Keratinocyte (primary cell): Measurements from ENCODE around the gene C1QTNF3. TPM values are rescaled to one million over a fixed set of nuclear protein-coding genes. Genes with fewer than 3 reads are reported as not detected.

Experiments used
- DNase-seq: peaks from one replicate; pipeline ENCODE4 v3.0.0-alpha.2; 2011; ENCODE audit warnings: low read depth, missing footprints, low spot score
- FAIRE-seq: peaks from 2 replicates; lab custom pipeline; 2011; peaks lifted over from hg19 to GRCh38; lab: Jason Lieb, UNC
- H2AFZ ChIP-seq: 2 replicates; pipeline ENCODE4 v1.6.0; 2012; ENCODE audit warnings: low read length, control low read depth, inconsistent platforms; ENCODE audit not compliant: control insufficient read depth
- H3K27ac ChIP-seq: 2 replicates; pipeline ENCODE4 v1.5.1; 2011; ENCODE audit warnings: low read length; ENCODE audit not compliant: control insufficient read depth, insufficient read depth
- H3K27me3 ChIP-seq: 3 replicates; pipeline ENCODE4 v1.6.0; 2011; ENCODE audit warnings: low read length; ENCODE audit not compliant: control insufficient read depth, insufficient read depth; ENCODE audit errors: extremely low read depth
- H3K36me3 ChIP-seq, 2 experiments: 2 replicates in 1 of 2; 3 replicates in 1 of 2; pipeline ENCODE4 v1.5.1; 2011; ENCODE audit warnings: low read length in 2 of 2, mild to moderate bottlenecking in 1 of 2; ENCODE audit not compliant: control insufficient read depth in 2 of 2, insufficient read depth in 2 of 2; ENCODE audit errors: extremely low read depth in 1 of 2
- H3K4me1 ChIP-seq: 3 replicates; pipeline ENCODE4 v1.5.1; 2011; ENCODE audit warnings: low read length; ENCODE audit not compliant: control insufficient read depth, insufficient read depth; ENCODE audit errors: extremely low read depth
- H3K4me2 ChIP-seq: 3 replicates; pipeline ENCODE4 v1.6.0; 2011; ENCODE audit warnings: low read depth, low read length; ENCODE audit not compliant: control insufficient read depth, insufficient read depth; ENCODE audit errors: extremely low read depth
- H3K4me3 ChIP-seq, 3 experiments: fragments of 200-600 bp in 1 of 3; sonication (generic) in 1 of 3; 2 replicates in 2 of 3; 3 replicates in 1 of 3; pipeline ENCODE4 v1.5.1; 2011 to 2016; ENCODE audit warnings: low read length in 3 of 3, mild to moderate bottlenecking in 3 of 3, control low read depth in 2 of 3, inconsistent platforms in 1 of 3, low read depth in 1 of 3, mixed read lengths in 1 of 3, mixed run types in 1 of 3, moderate library complexity in 1 of 3; ENCODE audit not compliant: control insufficient read depth in 2 of 3, insufficient read depth in 2 of 3; ENCODE audit errors: extremely low read depth in 1 of 3
- H3K79me2 ChIP-seq: 2 replicates; pipeline ENCODE4 v1.6.0; 2012; ENCODE audit warnings: low read length; ENCODE audit not compliant: control insufficient read depth, insufficient read depth
- H3K9ac ChIP-seq: 3 replicates; pipeline ENCODE4 v1.6.0; 2011; ENCODE audit warnings: low read length; ENCODE audit not compliant: control insufficient read depth, insufficient read depth; ENCODE audit errors: extremely low read depth
- H3K9me1 ChIP-seq: 3 replicates; pipeline ENCODE4 v1.6.0; 2011; ENCODE audit warnings: low read length; ENCODE audit not compliant: control insufficient read depth, insufficient read depth; ENCODE audit errors: extremely low read depth
- H3K9me3 ChIP-seq: 2 replicates; pipeline ENCODE4 v1.5.1; 2012; ENCODE audit warnings: low read depth, low read length; ENCODE audit not compliant: control insufficient read depth
- H4K20me1 ChIP-seq: 3 replicates; pipeline ENCODE4 v1.6.0; 2011; ENCODE audit warnings: low read length; ENCODE audit not compliant: control insufficient read depth, insufficient read depth; ENCODE audit errors: extremely low read depth
- EZH2 ChIP-seq: IDR thresholded peaks from one replicate; pipeline ENCODE4 v1.6.1; 2012; ENCODE audit warnings: inconsistent platforms, mild to moderate bottlenecking, low read length, moderate library complexity
- dilution Hi-C: fragments of 300-500 bp; cut with MboI; formaldehyde crosslinking; loops from one replicate; pipeline ENCODE4 v1.7.0; 2020; ENCODE audit warnings: low sequenced_read_pairs; ENCODE audit not compliant: extremely low pct_ligation_motif_present
- polyA plus RNA-seq, 5 experiments: library from polyadenylated mRNA; depleted of rRNA in 3 of 5; stranded (reverse) in 3 of 5; stranded (forward) in 1 of 5; unstranded in 1 of 5; fragments of >200 nt; gene quantifications; 1 replicate in 1 of 5; 2 replicates in 3 of 5; 3 replicates in 1 of 5; pipeline versions ENCODE4 v1.2.1 to v1.2.3, GENCODE V29; 2011 to 2012; ENCODE audit warnings: missing spikeins in 2 of 5, low read depth in 1 of 5, low replicate concordance in 1 of 5
- TF ChIP-seq, protein P1 (sequence below), 3 experiments: IDR thresholded peaks in 1 of 3; conservative IDR thresholded peaks in 1 of 3; optimal IDR thresholded peaks in 1 of 3; 2 replicates in 2 of 3; 3 replicates in 1 of 3; pipeline versions ENCODE3 to v1.5.1; 2011; ENCODE audit warnings: low read length in 3 of 3, mild to moderate bottlenecking in 3 of 3, moderate library complexity in 2 of 3, control low read depth in 1 of 3, inconsistent platforms in 1 of 3; ENCODE audit not compliant: insufficient read depth in 2 of 3; ENCODE audit errors: extremely low read depth in 1 of 3

Gene C1QTNF3
- polyA plus RNA-seq, 1 donor (not counting 4 experiments of a cell fraction or from before 2014, with no cell fraction given), result 1.0 TPM

DNA sequence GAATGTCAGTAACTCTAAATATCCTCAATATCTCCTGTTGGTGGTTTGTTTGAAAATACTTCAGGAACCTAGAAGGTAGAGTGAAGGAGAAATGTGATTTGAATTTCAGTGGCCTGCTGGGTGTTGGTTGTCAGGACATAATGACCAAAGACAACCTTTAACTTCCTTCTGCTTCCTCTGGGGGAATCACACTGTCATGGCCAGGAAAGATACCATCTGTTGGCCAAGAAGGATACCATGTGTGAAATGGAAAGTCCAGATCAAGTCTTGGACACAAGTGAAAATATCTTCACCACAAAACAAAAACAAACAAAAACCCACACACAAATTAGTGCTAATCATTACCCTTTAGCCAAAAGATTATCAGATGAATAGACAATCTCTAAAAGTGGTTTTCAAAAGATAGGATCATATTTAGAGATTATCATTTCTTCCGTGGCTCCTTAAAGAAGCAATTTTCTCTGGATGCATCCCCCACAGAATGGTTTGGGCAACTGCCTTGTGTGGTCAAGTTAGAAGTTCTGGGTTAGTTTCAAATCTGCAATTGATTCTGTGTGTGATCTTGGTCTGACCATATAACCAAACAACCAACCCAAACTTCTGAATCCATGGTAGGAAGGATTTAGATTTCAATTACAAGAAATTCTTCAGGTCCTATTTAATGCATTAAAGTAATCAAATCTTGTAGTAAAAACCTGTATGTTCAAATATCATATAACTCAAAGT, 1.6 kb downstream of the C1QTNF3 start:
- Histone ChIP-seq H3K27me3 (no peaks in the 10 kb centered on the region), H3K9ac (no peak overlapping the region), H2AFZ (no peak overlapping the region), H3K79me2 (no peaks in the 10 kb centered on the region), H4K20me1 (no peaks in the 10 kb centered on the region), H3K4me2 (no peak overlapping the region), H3K36me3 (no peaks in the 10 kb centered on the region), H3K4me3 (no peak overlapping the region), H3K27ac (no peak overlapping the region), H3K9me3 (no peaks in the 10 kb centered on the region), H3K9me1 (no peaks in the 10 kb centered on the region), H3K4me1 (peaks cover 7% of the 10 kb centered on the region)
- dilution Hi-C loops, result no loop called here
- TF ChIP-seq EZH2, result no peak
- TF ChIP-seq, protein P1, sequence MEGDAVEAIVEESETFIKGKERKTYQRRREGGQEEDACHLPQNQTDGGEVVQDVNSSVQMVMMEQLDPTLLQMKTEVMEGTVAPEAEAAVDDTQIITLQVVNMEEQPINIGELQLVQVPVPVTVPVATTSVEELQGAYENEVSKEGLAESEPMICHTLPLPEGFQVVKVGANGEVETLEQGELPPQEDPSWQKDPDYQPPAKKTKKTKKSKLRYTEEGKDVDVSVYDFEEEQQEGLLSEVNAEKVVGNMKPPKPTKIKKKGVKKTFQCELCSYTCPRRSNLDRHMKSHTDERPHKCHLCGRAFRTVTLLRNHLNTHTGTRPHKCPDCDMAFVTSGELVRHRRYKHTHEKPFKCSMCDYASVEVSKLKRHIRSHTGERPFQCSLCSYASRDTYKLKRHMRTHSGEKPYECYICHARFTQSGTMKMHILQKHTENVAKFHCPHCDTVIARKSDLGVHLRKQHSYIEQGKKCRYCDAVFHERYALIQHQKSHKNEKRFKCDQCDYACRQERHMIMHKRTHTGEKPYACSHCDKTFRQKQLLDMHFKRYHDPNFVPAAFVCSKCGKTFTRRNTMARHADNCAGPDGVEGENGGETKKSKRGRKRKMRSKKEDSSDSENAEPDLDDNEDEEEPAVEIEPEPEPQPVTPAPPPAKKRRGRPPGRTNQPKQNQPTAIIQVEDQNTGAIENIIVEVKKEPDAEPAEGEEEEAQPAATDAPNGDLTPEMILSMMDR (optimal IDR thresholded peaks at IDR 0.05 in 1 of 3, IDR thresholded peaks at IDR 0.05 in 1 of 3, conservative IDR thresholded peaks at IDR 0.05 in 1 of 3; ENCODE audit: extremely low read depth in 1 of 3, insufficient read depth in 2 of 3, low read length in 3 of 3), result no peak
- no peak for FAIRE-seq
- DNase-seq, result no peak

- Histone ChIP-seq H2AFZ (no peak overlapping the region), H3K4me1 (no peaks in the 10 kb centered on the region), H3K9ac (no peak overlapping the region), H3K36me3 (no peaks in the 10 kb centered on the region), H3K27me3 (no peaks in the 10 kb centered on the region), H3K79me2 (no peaks in the 10 kb centered on the region), H3K27ac (no peak overlapping the region), H3K4me3 (no peak overlapping the region), H3K4me2 (no peak overlapping the region), H3K9me1 (no peaks in the 10 kb centered on the region), H4K20me1 (no peaks in the 10 kb centered on the region), H3K9me3 (no peaks in the 10 kb centered on the region)
- TF ChIP-seq EZH2, result no peak
- TF ChIP-seq, protein P1 (optimal IDR thresholded peaks at IDR 0.05 in 1 of 3, IDR thresholded peaks at IDR 0.05 in 1 of 3, conservative IDR thresholded peaks at IDR 0.05 in 1 of 3; ENCODE audit: extremely low read depth in 1 of 3, insufficient read depth in 2 of 3, low read length in 3 of 3), result no peak
- FAIRE-seq, result no peak
- no peak for DNase-seq
- dilution Hi-C loops, result no loop called here
These were observed 2.5 kb downstream of the C1QTNF3 start for GRCh38 chr5:34040472-34040871.
